ENCODE results near the gene MIGA2. TPM values are rescaled to one million over a fixed set of nuclear protein-coding genes. Genes with fewer than 3 reads are reported as not detected.

MIGA2 gene
- total RNA-seq, 1 experiment from 2014 or later: 34.8 TPM

DNA sequence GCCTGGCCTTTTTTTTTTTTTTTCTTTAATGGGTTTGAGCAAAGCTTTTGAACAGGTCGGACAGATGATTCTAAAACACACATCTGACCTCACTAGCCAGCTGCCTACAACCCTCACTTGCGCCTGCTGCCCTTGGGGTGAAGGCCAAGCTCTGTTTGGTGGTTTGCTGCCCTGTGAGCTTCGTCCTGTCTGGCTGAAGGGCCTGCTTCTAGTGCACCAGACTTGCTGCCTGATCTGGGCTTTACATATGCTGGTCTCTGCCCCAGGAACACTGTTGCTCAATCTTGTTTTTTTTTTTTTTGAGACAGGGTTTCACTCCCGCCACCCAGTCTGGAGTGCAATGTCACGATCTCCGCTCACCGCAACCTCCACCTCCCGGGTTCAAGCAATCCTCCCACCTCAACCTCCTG, 28.1 kb downstream of the MIGA2 start:
- intact Hi-C loops (cut with micrococcal nuclease; ENCODE audit: unreplicated experiment): no loop called here
- no peaks in the 10 kb centered on the region for H3K9me3 Mint-ChIP-seq (ENCODE audit: unreplicated experiment)
- ChIA-PET POLR2A (no interaction called here), CTCF (interaction anchor here (0.6 to 0.7 kb wide), 3 partner anchors 68 to 549 kb away, joined by 3 to 4 read pairs (median 3); no protein-coding TSS in a partner anchor)
- no peak overlapping the region for H3K4me3 ChIP-seq (ENCODE audit: low read depth, low read length)
- no peak for DNase-seq
- H3K27me3 ChIP-seq (replicated peaks; ENCODE audit: control insufficient read depth, insufficient read depth, low read length): no peaks in the 10 kb centered on the region
- no peak overlapping the region for H3K27ac Mint-ChIP-seq (ENCODE audit: unreplicated experiment)
- BruUV-seq (replicated peaks): no TSS peak
- H3K27me3 Mint-ChIP-seq (ENCODE audit: insufficient read depth, unreplicated experiment): no peaks in the 10 kb centered on the region
- no peak overlapping the region for H3K4me3 Mint-ChIP-seq (ENCODE audit: unreplicated experiment)
- no peaks in the 10 kb centered on the region for H3K4me1 Mint-ChIP-seq (ENCODE audit: low read depth, unreplicated experiment)
- H3K4me1 ChIP-seq: no peaks in the 10 kb centered on the region
- peaks cover 3% of the 10 kb centered on the region for H3K36me3 ChIP-seq (ENCODE audit: control insufficient read depth, insufficient read depth, low read length)
- H3K36me3 Mint-ChIP-seq (ENCODE audit: insufficient read depth, unreplicated experiment): peaks cover 44% of the 10 kb centered on the region
- H3K9me3 ChIP-seq: no peaks in the 10 kb centered on the region
- TF ChIP-seq, protein P1, sequence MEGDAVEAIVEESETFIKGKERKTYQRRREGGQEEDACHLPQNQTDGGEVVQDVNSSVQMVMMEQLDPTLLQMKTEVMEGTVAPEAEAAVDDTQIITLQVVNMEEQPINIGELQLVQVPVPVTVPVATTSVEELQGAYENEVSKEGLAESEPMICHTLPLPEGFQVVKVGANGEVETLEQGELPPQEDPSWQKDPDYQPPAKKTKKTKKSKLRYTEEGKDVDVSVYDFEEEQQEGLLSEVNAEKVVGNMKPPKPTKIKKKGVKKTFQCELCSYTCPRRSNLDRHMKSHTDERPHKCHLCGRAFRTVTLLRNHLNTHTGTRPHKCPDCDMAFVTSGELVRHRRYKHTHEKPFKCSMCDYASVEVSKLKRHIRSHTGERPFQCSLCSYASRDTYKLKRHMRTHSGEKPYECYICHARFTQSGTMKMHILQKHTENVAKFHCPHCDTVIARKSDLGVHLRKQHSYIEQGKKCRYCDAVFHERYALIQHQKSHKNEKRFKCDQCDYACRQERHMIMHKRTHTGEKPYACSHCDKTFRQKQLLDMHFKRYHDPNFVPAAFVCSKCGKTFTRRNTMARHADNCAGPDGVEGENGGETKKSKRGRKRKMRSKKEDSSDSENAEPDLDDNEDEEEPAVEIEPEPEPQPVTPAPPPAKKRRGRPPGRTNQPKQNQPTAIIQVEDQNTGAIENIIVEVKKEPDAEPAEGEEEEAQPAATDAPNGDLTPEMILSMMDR (IDR thresholded peaks at IDR 0.05; ENCODE audit: insufficient read depth in 1 of 2, low read depth in 1 of 2, low read length in 1 of 2, severe bottlenecking in 1 of 2, unreplicated experiment in 1 of 2): no peak

DNA sequence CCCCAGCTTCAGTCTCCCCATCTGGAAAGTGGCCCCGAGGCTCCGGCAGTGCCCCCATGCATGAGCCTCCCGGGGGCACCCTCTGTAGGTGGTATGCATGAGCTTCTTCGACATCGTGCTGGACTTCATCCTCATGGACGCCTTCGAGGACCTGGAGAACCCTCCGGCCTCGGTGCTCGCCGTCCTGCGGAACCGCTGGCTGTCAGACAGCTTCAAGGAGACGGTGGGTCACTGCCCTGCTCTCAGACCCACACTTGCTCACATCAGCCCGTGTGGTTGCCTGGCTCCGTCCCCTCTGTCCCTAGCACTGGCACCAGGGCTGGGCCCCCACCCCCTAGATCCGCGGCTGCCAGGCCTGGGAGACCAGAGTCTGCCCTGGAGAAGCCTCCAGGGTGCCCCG, 31.7 kb downstream of the MIGA2 start:
- no TSS peak for BruUV-seq (replicated peaks)
- intact Hi-C loops (cut with micrococcal nuclease; ENCODE audit: unreplicated experiment): no loop called here
- ChIA-PET POLR2A (no interaction called here), CTCF (interaction anchor here (0.6 kb wide), 1 partner anchor 33 kb away, joined by 4 read pairs; no protein-coding TSS in a partner anchor)
- Histone ChIP-seq H3K36me3 (ENCODE audit: control insufficient read depth, insufficient read depth, low read length) (peaks cover 3% of the 10 kb centered on the region), H3K9me3 (no peaks in the 10 kb centered on the region), H3K4me3 (ENCODE audit: low read depth, low read length) (no peak overlapping the region), H3K27me3 (replicated peaks; ENCODE audit: control insufficient read depth, insufficient read depth, low read length) (no peaks in the 10 kb centered on the region), H3K4me1 (no peaks in the 10 kb centered on the region)
- H3K27ac Mint-ChIP-seq (ENCODE audit: unreplicated experiment): no peak overlapping the region
- H3K4me3 Mint-ChIP-seq (ENCODE audit: unreplicated experiment): no peak overlapping the region
- DNase-seq: no peak
- peaks cover 38% of the 10 kb centered on the region for H3K36me3 Mint-ChIP-seq (ENCODE audit: insufficient read depth, unreplicated experiment)
- TF ChIP-seq, protein P1 (IDR thresholded peaks at IDR 0.05; ENCODE audit: insufficient read depth in 1 of 2, low read depth in 1 of 2, low read length in 1 of 2, severe bottlenecking in 1 of 2, unreplicated experiment in 1 of 2): no peak
- H3K4me1 Mint-ChIP-seq (ENCODE audit: low read depth, unreplicated experiment): no peaks in the 10 kb centered on the region
- H3K9me3 Mint-ChIP-seq (ENCODE audit: unreplicated experiment): no peaks in the 10 kb centered on the region
- H3K27me3 Mint-ChIP-seq (ENCODE audit: insufficient read depth, unreplicated experiment): no peaks in the 10 kb centered on the region

DNA sequence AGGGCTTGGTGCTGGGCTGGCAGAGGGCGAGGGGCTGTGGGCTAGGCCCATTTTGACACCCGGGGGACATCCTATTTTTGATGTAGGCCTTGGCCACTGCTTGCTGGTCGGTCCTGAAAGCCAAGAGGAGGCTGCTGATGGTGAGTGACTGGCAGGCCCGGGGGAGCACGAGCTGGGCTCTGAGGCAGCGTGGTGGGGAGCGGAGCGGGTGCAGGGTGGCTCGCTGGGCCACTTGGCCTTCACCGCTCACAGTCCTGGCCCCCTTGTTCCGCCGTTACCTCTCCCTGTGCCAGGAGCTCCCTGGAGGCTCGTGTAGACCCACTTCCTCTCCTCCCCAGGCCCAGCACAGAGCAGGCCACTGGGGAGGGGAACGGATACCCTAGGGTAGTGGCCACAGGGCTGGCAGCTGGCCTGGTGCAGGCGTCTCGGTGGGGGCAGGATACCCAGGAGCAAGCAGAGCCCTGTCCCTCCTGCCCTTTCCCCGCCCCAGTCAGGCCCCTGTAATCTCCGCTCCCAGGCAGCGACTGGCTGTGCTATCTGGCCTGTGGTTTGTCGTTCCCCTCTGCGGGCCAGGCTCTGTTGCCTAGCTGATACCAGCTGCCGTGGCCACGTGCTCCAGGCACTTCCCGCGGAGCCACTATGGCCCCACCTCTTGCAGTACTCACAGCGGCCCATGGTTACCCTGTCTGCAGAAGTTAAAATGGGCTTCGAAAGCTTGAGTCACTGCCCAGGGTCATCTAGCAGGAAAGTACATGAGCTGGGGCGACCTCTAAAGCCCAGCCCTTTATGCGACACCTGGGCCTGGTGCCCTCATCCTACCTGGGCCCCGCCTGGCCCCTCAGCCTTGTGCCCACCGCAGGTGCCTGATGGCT, 32.8 kb downstream of the MIGA2 start:
- ChIA-PET CTCF (interaction anchor here (0.6 kb wide), 1 partner anchor 53 kb away, joined by 3 read pairs; no protein-coding TSS in a partner anchor), POLR2A (interaction anchor here (1.1 kb wide), 1 partner anchor 41 kb away, joined by 3 read pairs; the partner anchor contains the start of gene SH3GLB2)
- intact Hi-C loops (cut with micrococcal nuclease; ENCODE audit: unreplicated experiment): no loop called here
- BruUV-seq (replicated peaks): no TSS peak
- no peaks in the 10 kb centered on the region for H3K4me1 Mint-ChIP-seq (ENCODE audit: low read depth, unreplicated experiment)
- Histone ChIP-seq H3K9me3 (no peaks in the 10 kb centered on the region), H3K4me1 (no peaks in the 10 kb centered on the region), H3K27me3 (replicated peaks; ENCODE audit: control insufficient read depth, insufficient read depth, low read length) (no peaks in the 10 kb centered on the region), H3K36me3 (ENCODE audit: control insufficient read depth, insufficient read depth, low read length) (peaks cover 3% of the 10 kb centered on the region), H3K4me3 (ENCODE audit: low read depth, low read length) (no peak overlapping the region)
- no peak overlapping the region for H3K27ac Mint-ChIP-seq (ENCODE audit: unreplicated experiment)
- no peak overlapping the region for H3K4me3 Mint-ChIP-seq (ENCODE audit: unreplicated experiment)
- peaks cover 31% of the 10 kb centered on the region for H3K36me3 Mint-ChIP-seq (ENCODE audit: insufficient read depth, unreplicated experiment)
- TF ChIP-seq, protein P1 (IDR thresholded peaks at IDR 0.05; ENCODE audit: insufficient read depth in 1 of 2, low read depth in 1 of 2, low read length in 1 of 2, severe bottlenecking in 1 of 2, unreplicated experiment in 1 of 2): no peak
- peak in 1 of 2 experiments; percentile 32 for DNase-seq
- no peaks in the 10 kb centered on the region for H3K27me3 Mint-ChIP-seq (ENCODE audit: insufficient read depth, unreplicated experiment)
- no peaks in the 10 kb centered on the region for H3K9me3 Mint-ChIP-seq (ENCODE audit: unreplicated experiment)

All from Caco-2 (cell line).